Measurements from ENCODE around the gene UPP2.

Gene UPP2

DNA sequence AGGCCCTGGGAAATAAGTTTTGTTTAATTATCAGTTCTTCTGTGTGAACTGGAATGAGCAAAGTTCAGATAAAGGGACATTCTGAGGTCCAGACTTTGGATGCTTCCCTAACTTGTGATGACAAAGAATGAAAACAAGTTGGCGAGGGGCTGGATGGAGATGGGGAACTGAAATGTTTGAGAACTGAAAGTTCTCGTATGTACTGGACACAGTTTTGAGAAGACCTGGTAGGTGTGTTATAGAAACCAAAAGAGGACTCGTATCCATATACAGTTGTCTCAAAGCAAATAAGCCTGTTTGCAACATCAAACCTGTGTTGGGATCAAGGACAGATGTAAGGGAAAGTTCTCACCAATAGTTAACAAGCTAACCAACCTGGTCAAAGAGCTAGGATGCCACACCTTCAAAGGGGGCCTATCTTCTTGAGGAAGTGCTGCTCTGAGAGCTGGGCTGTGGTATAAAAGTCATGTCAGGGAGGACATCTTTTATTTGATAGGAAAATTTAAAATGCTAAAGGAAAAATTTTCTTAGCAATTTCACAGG, at the start of gene UPP2:
Gene UPP2 (plus strand): TSS at position 493 of the 543 bp plus-strand sequence. CDS start 188 bp downstream, outside the sequence.
- no peak for DNase-seq (ENCODE audit: low read depth in 2 of 3, low spot score in 1 of 3)

DNA sequence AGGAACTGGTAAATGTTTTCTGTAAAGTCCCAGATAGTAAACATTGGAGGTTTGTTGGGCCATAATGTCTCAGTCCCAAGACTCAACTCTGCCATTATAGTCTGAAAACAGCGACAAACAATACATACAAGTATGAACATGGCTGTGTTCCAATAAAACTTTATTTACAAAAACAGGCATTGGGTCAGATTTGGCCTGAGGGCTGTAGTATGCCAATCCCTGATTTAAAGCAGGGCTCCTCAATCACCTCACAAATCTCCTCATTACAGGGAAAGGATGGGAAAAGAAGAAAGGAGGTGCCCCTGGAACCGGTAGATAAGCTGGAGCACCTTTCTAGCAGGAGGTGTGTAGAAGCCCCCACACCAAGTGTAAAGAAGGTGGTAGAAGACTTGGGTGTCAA, 48.9 kb upstream of the UPP2 start:
- DNase-seq (ENCODE audit: low read depth in 2 of 3, low spot score in 1 of 3), result no peak

DNA sequence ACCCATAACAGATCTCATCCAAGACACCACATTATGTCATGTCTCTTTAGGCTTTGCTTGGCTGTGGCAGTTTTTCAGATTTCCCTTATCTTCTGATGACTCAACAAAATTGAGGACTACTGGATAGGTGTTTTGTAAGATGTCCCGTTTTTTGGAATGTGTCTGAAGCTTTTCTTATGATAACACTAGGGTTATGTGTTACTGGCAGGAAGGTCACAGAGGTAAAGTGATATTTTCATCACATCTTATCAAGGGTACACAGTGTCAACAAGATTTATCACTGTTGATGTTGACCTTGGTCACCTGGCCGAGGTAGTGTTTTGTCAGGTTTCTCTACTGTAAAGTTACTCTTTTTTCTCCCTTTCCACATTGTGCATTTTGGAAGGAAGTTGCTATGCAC, 44.8 kb upstream of the UPP2 start:
- DNase-seq (ENCODE audit: low read depth in 2 of 3, low spot score in 1 of 3), result no peak

- no peak for DNase-seq (ENCODE audit: low read depth in 2 of 3, low spot score in 1 of 3)
These were observed 41.4 kb upstream of the UPP2 start for GRCh38 chr2:158060160-158060834.

- no peak for DNase-seq (ENCODE audit: low read depth in 2 of 3, low spot score in 1 of 3)
These were observed 40.7 kb upstream of the UPP2 start for GRCh38 chr2:158060835-158061435.

GRCh38 chr2:158061763-158062162, 39.9 kb upstream of the UPP2 start:
- no peak for DNase-seq (ENCODE audit: low read depth in 2 of 3, low spot score in 1 of 3)

- no peak for DNase-seq (ENCODE audit: low read depth in 2 of 3, low spot score in 1 of 3)
These were observed 35.5 kb upstream of the UPP2 start for GRCh38 chr2:158066046-158066713.

- no peak for DNase-seq (ENCODE audit: low read depth in 2 of 3, low spot score in 1 of 3)
These were observed 30.7 kb upstream of the UPP2 start for GRCh38 chr2:158071018-158071417.

DNA sequence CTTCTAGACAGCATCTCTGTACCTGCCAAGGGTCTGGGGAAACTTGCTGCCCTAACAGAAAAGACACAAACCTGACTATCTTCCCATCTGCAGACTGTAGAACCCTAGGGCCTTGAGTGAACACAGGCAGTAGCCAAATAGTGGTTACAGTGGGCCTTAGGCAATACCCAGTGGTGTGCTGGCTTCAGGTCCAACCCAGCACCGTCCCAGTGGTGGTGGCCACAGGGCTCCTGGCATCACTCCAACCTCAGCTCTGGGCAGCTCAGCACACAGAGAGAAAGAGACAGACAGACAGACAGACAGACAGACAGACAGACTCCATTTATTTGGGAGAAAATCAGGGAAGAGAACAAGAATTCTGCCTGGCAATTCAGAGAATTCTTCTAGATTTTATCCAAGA, 29.3 kb upstream of the UPP2 start:
- no peak for DNase-seq (ENCODE audit: low read depth in 2 of 3, low spot score in 1 of 3)

DNA sequence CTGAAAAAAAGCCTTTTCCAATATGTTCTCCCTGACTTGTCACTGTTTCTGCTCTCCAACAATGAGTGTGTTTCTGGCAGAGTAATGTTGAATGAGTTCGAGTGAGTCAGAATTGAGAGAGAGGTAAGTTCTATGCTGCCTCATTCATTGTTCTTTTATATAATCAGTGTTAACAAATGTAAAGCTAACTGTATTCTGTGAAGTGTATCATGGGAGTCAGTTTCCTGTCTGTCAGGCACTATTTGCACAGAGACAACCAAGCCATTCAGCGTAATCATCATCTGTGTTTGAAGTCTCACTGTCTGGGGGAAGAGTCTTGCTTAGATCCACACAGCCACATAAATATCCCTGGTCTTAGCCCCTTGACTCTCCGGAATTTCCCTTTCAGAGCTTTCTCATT, 22.0 kb upstream of the UPP2 start:
- DNase-seq (ENCODE audit: low read depth in 2 of 3, low spot score in 1 of 3), result no peak

DNA sequence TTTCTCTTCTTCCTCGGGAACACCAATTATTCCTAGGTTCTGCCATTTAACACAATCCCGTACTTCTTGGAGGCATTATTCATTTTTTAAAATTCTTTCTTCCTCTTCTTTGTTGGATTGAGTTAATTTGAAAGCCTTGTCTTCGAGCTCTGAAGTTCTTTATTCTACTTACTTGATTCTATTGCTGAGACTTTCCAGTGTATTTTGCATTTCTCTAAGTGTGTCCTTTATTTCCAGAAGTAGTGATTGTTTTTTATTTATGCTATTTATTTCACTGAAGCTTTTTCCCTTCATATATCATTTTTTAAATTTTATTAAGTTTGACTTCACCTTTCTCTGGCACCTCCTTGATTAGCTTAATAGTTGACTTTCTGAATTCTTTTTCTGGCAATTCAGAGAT, 13.6 kb upstream of the UPP2 start:
- no peak for DNase-seq (ENCODE audit: low read depth in 2 of 3, low spot score in 1 of 3)

DNA sequence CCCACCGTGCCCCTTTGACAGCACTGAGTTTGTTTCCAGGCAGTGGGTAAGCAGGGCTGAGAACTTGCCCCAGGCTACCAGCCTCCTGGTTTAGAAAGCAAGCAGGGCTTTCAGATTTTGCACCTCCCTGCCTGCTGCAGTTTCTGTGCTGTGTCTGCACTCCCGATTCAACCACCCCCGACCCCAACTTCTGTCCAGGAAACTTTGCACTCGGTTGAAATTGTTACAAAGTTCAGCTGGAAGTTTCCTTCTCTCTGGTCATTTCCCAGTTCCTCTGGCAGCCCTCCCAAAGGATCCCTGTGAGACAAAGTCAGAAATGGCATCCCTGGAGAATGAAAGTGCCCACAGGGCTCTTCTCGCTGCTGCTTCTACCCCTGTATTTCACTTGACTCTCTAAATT, 12.4 kb upstream of the UPP2 start:
- DNase-seq (ENCODE audit: low read depth in 2 of 3, low spot score in 1 of 3), result no peak

GRCh38 chr2:158091647-158092046, 10.0 kb upstream of the UPP2 start:
- no peak for DNase-seq (ENCODE audit: low read depth in 2 of 3, low spot score in 1 of 3)

- DNase-seq (ENCODE audit: low read depth in 2 of 3, low spot score in 1 of 3), result no peak
These were observed 7.1 kb upstream of the UPP2 start for GRCh38 chr2:158094487-158095092.

DNA sequence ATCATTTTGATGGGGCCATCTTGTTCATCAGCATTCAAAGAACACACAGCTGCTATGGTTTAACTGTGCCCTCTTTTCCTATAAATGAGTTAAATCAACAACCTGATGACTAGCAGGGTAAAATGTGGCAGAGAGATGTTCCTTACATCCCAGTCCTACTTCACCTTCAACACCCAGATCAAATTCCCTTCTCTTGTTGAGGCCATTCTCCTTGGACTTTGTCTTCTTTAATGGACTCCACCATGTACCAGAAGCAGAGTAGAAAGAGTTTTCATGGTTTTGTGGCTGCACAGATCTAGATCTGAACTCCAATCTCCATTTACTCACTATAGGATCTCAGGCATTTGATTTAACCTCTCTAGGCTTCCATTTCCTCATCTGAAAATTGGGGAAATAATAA, 6.4 kb upstream of the UPP2 start:
- no peak for DNase-seq (ENCODE audit: low read depth in 2 of 3, low spot score in 1 of 3)

GRCh38 chr2:158095912-158096311, 5.8 kb upstream of the UPP2 start:
- no peak for DNase-seq (ENCODE audit: low read depth in 2 of 3, low spot score in 1 of 3)

- DNase-seq (ENCODE audit: low read depth in 2 of 3, low spot score in 1 of 3), result no peak
These were observed 4.2 kb upstream of the UPP2 start for GRCh38 chr2:158097481-158097880.

- no peak for DNase-seq (ENCODE audit: low read depth in 2 of 3, low spot score in 1 of 3)
These were observed 3.5 kb upstream of the UPP2 start for GRCh38 chr2:158098178-158098577.

DNA sequence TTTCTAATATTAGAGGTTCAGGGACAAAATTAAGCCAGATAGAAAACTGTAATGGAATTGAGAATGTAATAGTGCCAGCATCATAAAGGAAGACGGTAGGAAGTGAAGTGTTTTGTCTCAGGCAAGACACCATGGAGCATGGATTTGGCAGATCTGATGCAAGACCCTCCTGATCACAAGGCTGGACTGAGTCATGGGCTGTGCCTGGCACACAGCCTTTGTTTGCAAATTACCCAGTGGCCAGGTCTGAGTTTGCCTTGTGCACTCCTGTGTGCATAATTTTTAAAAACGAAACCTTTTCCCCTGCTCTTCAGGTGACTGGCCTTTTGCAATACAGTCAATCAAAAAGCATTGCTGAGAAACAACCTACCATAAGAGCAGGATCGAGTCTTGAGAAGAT, 2.0 kb upstream of the UPP2 start:
- no peak for DNase-seq (ENCODE audit: low read depth in 2 of 3, low spot score in 1 of 3)

- DNase-seq (ENCODE audit: low read depth in 2 of 3, low spot score in 1 of 3), result no peak
These were observed 1.3 kb upstream of the UPP2 start for GRCh38 chr2:158100411-158100810.

- DNase-seq (ENCODE audit: low read depth in 2 of 3, low spot score in 1 of 3), result no peak
These were observed 770 bp downstream of the UPP2 start for GRCh38 chr2:158102446-158102845.
